ENCODE measurements around the gene WIPF3.

DNA sequence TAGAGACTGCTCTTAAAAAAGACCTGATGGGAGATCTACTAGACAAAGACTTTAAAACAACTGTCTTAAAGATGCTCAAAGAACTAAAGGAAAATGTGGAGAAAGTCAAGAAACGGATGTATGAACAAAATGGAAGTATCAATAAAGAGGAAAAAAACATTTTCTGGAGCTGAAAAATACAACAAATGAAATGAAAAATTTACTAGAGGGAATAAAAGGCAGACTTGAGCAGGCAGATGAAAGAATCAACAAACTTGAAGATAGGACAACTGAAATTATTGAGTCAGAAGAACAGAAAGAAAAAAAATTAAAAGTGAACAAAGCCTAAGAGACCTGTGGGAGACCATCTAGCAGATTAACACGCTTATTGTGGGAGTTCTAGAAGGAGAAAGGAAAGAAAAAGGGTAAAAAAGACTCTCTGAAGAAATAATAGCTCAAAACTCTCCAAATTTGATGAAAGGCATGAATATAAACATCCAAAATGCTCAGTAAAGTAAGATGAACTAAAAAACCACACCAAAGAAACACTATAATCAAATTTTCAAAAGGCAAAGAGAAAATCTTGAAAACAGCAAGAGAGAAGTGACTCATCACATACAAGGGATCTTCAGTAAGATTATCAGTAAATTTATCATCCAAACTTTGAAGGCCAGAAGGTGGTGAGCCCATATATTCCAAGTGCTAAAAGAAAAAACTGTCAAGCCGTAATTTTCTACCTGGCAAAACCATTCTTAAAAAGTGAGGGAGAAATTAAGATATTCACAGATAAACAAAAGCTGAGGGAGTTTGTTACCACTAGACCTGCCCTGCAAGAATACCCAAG is 100.1 kb downstream of the WIPF3 start:
- TF ChIP-seq, protein P1, sequence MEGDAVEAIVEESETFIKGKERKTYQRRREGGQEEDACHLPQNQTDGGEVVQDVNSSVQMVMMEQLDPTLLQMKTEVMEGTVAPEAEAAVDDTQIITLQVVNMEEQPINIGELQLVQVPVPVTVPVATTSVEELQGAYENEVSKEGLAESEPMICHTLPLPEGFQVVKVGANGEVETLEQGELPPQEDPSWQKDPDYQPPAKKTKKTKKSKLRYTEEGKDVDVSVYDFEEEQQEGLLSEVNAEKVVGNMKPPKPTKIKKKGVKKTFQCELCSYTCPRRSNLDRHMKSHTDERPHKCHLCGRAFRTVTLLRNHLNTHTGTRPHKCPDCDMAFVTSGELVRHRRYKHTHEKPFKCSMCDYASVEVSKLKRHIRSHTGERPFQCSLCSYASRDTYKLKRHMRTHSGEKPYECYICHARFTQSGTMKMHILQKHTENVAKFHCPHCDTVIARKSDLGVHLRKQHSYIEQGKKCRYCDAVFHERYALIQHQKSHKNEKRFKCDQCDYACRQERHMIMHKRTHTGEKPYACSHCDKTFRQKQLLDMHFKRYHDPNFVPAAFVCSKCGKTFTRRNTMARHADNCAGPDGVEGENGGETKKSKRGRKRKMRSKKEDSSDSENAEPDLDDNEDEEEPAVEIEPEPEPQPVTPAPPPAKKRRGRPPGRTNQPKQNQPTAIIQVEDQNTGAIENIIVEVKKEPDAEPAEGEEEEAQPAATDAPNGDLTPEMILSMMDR (conservative IDR thresholded peaks at IDR 0.05; ENCODE audit: low read depth, low read length), result no peak
- TF ChIP-seq POLR2A (IDR thresholded peaks at IDR 0.05; ENCODE audit: low read depth, low read length) (no peak), BHLHE40 (IDR thresholded peaks at IDR 0.05; ENCODE audit: low read depth, low read length) (no peak), SMC3 (IDR thresholded peaks at IDR 0.05; ENCODE audit: low read depth, low read length) (no peak), MAFK (IDR thresholded peaks at IDR 0.05; ENCODE audit: low read depth, low read length) (no peak), RFX5 (IDR thresholded peaks at IDR 0.05; ENCODE audit: low read depth, low read length) (no peak), RAD21 (IDR thresholded peaks at IDR 0.05; ENCODE audit: low read length) (no peak), FOS (IDR thresholded peaks at IDR 0.05; ENCODE audit: low read depth, low read length) (no peak), MXI1 (IDR thresholded peaks at IDR 0.05; ENCODE audit: borderline replicate concordance, low read depth, low read length) (no peak), CHD1 (IDR thresholded peaks at IDR 0.05; ENCODE audit: low read depth, low read length) (no peak)
- TF ChIP-seq, protein P2, sequence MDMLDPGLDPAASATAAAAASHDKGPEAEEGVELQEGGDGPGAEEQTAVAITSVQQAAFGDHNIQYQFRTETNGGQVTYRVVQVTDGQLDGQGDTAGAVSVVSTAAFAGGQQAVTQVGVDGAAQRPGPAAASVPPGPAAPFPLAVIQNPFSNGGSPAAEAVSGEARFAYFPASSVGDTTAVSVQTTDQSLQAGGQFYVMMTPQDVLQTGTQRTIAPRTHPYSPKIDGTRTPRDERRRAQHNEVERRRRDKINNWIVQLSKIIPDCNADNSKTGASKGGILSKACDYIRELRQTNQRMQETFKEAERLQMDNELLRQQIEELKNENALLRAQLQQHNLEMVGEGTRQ (IDR thresholded peaks at IDR 0.05; ENCODE audit: low read depth, low read length), result no peak
- TF ChIP-seq, protein P3, sequence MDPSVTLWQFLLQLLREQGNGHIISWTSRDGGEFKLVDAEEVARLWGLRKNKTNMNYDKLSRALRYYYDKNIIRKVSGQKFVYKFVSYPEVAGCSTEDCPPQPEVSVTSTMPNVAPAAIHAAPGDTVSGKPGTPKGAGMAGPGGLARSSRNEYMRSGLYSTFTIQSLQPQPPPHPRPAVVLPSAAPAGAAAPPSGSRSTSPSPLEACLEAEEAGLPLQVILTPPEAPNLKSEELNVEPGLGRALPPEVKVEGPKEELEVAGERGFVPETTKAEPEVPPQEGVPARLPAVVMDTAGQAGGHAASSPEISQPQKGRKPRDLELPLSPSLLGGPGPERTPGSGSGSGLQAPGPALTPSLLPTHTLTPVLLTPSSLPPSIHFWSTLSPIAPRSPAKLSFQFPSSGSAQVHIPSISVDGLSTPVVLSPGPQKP (IDR thresholded peaks at IDR 0.05; ENCODE audit: borderline replicate concordance, low read depth, low read length), result no peak

Data from IMR-90 (cell line).